H9 (cell line): ENCODE results near the gene TEC. TPM values are rescaled to one million over a fixed set of nuclear protein-coding genes. Genes with fewer than 3 reads are reported as not detected.

ENCODE experiments used
- DNase-seq: peaks from one replicate; pipeline ENCODE4 v3.0.0-alpha.2; 2017
- H2AFZ ChIP-seq: one replicate; pipeline ENCODE4 v1.6.1; 2013; ENCODE audit warnings: mild to moderate bottlenecking, low read length, control low read depth, moderate library complexity
- H2AK5ac ChIP-seq: 2 replicates; pipeline ENCODE4 v1.6.1; 2013; ENCODE audit warnings: low read length, control low read depth, mixed read lengths; ENCODE audit not compliant: insufficient read length
- H2BK120ac ChIP-seq: one replicate; pipeline ENCODE4 v1.6.1; 2013; ENCODE audit warnings: low read depth, mild to moderate bottlenecking, low read length, control low read depth, inconsistent platforms; ENCODE audit not compliant: poor library complexity, severe bottlenecking
- H2BK12ac ChIP-seq: 2 replicates; pipeline ENCODE4 v1.6.1; 2013; ENCODE audit warnings: low read length, control low read depth, mixed read lengths, low read depth; ENCODE audit not compliant: insufficient read length
- H2BK15ac ChIP-seq: 2 replicates; pipeline ENCODE4 v1.6.1; 2013; ENCODE audit warnings: low read depth, low read length, control low read depth
- H2BK20ac ChIP-seq: one replicate; pipeline ENCODE4 v1.6.1; 2013; ENCODE audit warnings: low read depth, mild to moderate bottlenecking, low read length, control low read depth, inconsistent platforms; ENCODE audit not compliant: poor library complexity, severe bottlenecking
- H2BK5ac ChIP-seq: 2 replicates; pipeline ENCODE4 v1.6.1; 2013; ENCODE audit warnings: low read length, control low read depth, mixed read lengths; ENCODE audit not compliant: insufficient read length
- H3K14ac ChIP-seq: 2 replicates; pipeline ENCODE4 v1.6.1; 2013; ENCODE audit warnings: low read length, control low read depth; ENCODE audit not compliant: insufficient read depth
- H3K18ac ChIP-seq: 2 replicates; pipeline ENCODE4 v1.6.1; 2013; ENCODE audit warnings: low read depth, mild to moderate bottlenecking, mixed read lengths, low read length, control low read depth; ENCODE audit not compliant: insufficient read length
- H3K23ac ChIP-seq: 2 replicates; pipeline ENCODE4 v1.6.1; 2013; ENCODE audit warnings: low read length, control low read depth, mixed read lengths, low read depth; ENCODE audit not compliant: insufficient read length
- H3K23me2 ChIP-seq: 2 replicates; pipeline ENCODE4 v1.6.1; 2013; ENCODE audit warnings: low read depth, mild to moderate bottlenecking, mixed read lengths, low read length, control low read depth; ENCODE audit not compliant: insufficient read length, poor library complexity, severe bottlenecking
- H3K27ac ChIP-seq: 2 replicates; pipeline ENCODE4 v1.5.1; 2013; ENCODE audit warnings: low read length, control low read depth, mixed read lengths, low read depth; ENCODE audit not compliant: insufficient read length
- H3K27me3 ChIP-seq: 2 replicates; pipeline ENCODE4 v1.6.1; 2013; ENCODE audit warnings: low read length, control low read depth, inconsistent platforms; ENCODE audit not compliant: insufficient read depth
- H3K4ac ChIP-seq: 2 replicates; pipeline ENCODE4 v1.6.1; 2013; ENCODE audit warnings: low read depth, mild to moderate bottlenecking, control low read depth, inconsistent platforms, low read length, moderate library complexity
- H3K4me1 ChIP-seq: 2 replicates; pipeline ENCODE4 v1.6.1; 2013; ENCODE audit warnings: low read length, control low read depth, inconsistent platforms; ENCODE audit not compliant: insufficient read depth
- H3K4me2 ChIP-seq: 2 replicates; pipeline ENCODE4 v1.6.1; 2013; ENCODE audit warnings: low read length, control low read depth, mixed read lengths; ENCODE audit not compliant: insufficient read length, insufficient read depth
- H3K56ac ChIP-seq: 2 replicates; pipeline ENCODE4 v1.6.1; 2013; ENCODE audit warnings: low read depth, mild to moderate bottlenecking, mixed read lengths, low read length, control low read depth; ENCODE audit not compliant: insufficient read length
- H3K79me1 ChIP-seq: 2 replicates; pipeline ENCODE4 v1.6.1; 2013; ENCODE audit warnings: low read depth, mild to moderate bottlenecking, moderate library complexity, low read length, control low read depth, inconsistent platforms; ENCODE audit not compliant: insufficient read depth, poor library complexity, severe bottlenecking
- H3K79me2 ChIP-seq: 2 replicates; pipeline ENCODE4 v1.6.1; 2013; ENCODE audit warnings: low read length, control low read depth, inconsistent platforms; ENCODE audit not compliant: insufficient read depth
- H3K9ac ChIP-seq: 2 replicates; pipeline ENCODE4 v1.6.1; 2013; ENCODE audit warnings: low read length, control low read depth, mixed read lengths; ENCODE audit not compliant: insufficient read length; ENCODE audit errors: extremely low read depth
- H3K9me3 ChIP-seq: one replicate; pipeline ENCODE4 v1.6.1; 2013; ENCODE audit warnings: low read depth, low read length, inconsistent platforms; ENCODE audit not compliant: control insufficient read depth
- H3T11ph ChIP-seq: one replicate; pipeline ENCODE4 v1.6.1; 2013; ENCODE audit warnings: mild to moderate bottlenecking, low read length, control low read depth, inconsistent platforms
- H4K20me1 ChIP-seq: one replicate; pipeline ENCODE4 v1.6.1; 2013; ENCODE audit not compliant: control insufficient read depth, insufficient read length, insufficient read depth
- H4K5ac ChIP-seq: 2 replicates; pipeline ENCODE4 v1.6.1; 2013; ENCODE audit warnings: low read depth, mild to moderate bottlenecking, mixed read lengths, low read length, control low read depth; ENCODE audit not compliant: insufficient read length
- H4K8ac ChIP-seq: replicated peaks from 2 replicates; pipeline ENCODE4 v1.6.1; 2013; ENCODE audit warnings: low read length, control low read depth, mixed read lengths, low read depth; ENCODE audit not compliant: insufficient read length
- H4K91ac ChIP-seq: 2 replicates; pipeline ENCODE4 v1.6.1; 2013; ENCODE audit warnings: low read depth, mild to moderate bottlenecking, moderate library complexity, mixed read lengths, low read length, control low read depth; ENCODE audit not compliant: insufficient read length
- H3K27ac Mint-ChIP-seq, 3 experiments: 2 replicates in 2 of 3; 3 replicates in 1 of 3; pipeline ENCODE4 v1.8.0; 2020 to 2021; ENCODE audit warnings: mixed read lengths in 3 of 3, mild to moderate bottlenecking in 1 of 3, moderate library complexity in 1 of 3
- H3K27me3 Mint-ChIP-seq: 2 replicates; pipeline ENCODE4 v1.8.0; 2021; ENCODE audit warnings: low read depth, mild to moderate bottlenecking, moderate library complexity, mixed read lengths
- H3K36me3 Mint-ChIP-seq, 3 experiments: 2 replicates in 2 of 3; 3 replicates in 1 of 3; pipeline ENCODE4 v1.8.0; 2020 to 2021; ENCODE audit warnings: low read depth in 3 of 3, mixed read lengths in 3 of 3; ENCODE audit not compliant: insufficient read depth in 1 of 3
- H3K4me1 Mint-ChIP-seq, 2 experiments: 2 replicates each; pipeline ENCODE4 v1.8.0; 2020; ENCODE audit warnings: mixed read lengths in 2 of 2
- H3K4me3 Mint-ChIP-seq, 2 experiments: 2 replicates in 1 of 2; 3 replicates in 1 of 2; pipeline ENCODE4 v1.8.0; 2020 to 2021; ENCODE audit warnings: mild to moderate bottlenecking in 2 of 2, mixed read lengths in 2 of 2, moderate library complexity in 1 of 2
- H3K9me3 Mint-ChIP-seq, 2 experiments: 2 replicates in 1 of 2; 3 replicates in 1 of 2; pipeline ENCODE4 v1.8.0; 2020; ENCODE audit warnings: mild to moderate bottlenecking in 2 of 2, mixed read lengths in 2 of 2, moderate library complexity in 1 of 2
- WGBS: extraction: QIAGEN DNeasy Blood & Tissue Kit; methylation state at CpG from one replicate; pipeline ENCODE4 v1.1.7; 2013; ENCODE audit warnings: missing lambda C conversion rate, low lambda C conversion rate, mixed read lengths; ENCODE audit not compliant: insufficient read length; ENCODE audit errors: extremely low coverage; 5-methylcytosine and 5-hydroxymethylcytosine counted together
- total RNA-seq: library from RNA; stranded (reverse); gene quantifications from 2 replicates; pipeline ENCODE4 v1.2.1, GENCODE V29; 2021
- TF ChIP-seq, protein P1 (sequence below): fragments of 200-600 bp; sonication (generic); conservative IDR thresholded peaks from 3 replicates; pipeline ENCODE4 v1.8.0; 2021; ENCODE audit warnings: antibody characterized with exemption, mild to moderate bottlenecking

TEC gene
- total RNA-seq, 1 experiment from 2014 or later: 1.8 TPM

DNA sequence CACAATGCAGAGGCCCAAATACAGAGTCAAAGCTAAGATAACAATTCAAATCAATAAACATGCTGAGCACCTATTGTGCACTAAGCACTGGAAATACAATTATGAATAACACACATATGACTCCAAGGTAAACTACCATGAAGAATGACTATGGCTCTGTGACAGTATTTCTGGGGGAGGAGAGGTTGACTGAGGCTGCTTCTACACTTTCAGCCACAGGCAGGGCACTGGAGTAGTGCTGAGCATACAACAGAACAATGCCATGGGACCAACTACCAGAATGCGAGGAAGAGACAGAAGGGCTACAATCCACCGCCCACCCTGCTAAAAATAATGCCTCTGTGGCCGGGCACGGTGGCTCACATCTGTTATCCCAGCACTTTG lies 13.7 kb downstream of the TEC start:
- H3K9me3 ChIP-seq: no peaks in the 10 kb centered on the region
- no peaks in the 10 kb centered on the region; the same call in 1 of the 2 replicates for H3K79me2 ChIP-seq

More for the DNA sequence above, 13.7 kb downstream of the TEC start:
- Histone ChIP-seq H4K5ac (no peak overlapping the region), H3K27me3 (no peaks in the 10 kb centered on the region), H3K27ac (no peak overlapping the region), H2BK15ac (no peak overlapping the region), H3K4me1 (no peaks in the 10 kb centered on the region), H2AK5ac (no peak overlapping the region), H2BK20ac (no peak overlapping the region), H3T11ph (no peak overlapping the region), H3K18ac (no peak overlapping the region), H2BK5ac (no peak overlapping the region), H2BK120ac (no peak overlapping the region), H3K23ac (no peak overlapping the region), H4K8ac (no peak overlapping the region), H4K91ac (no peak overlapping the region), H3K14ac (no peak overlapping the region), H3K79me1 (no peaks in the 10 kb centered on the region), H3K56ac (no peak overlapping the region), H3K23me2 (no peaks in the 10 kb centered on the region), H2BK12ac (no peak overlapping the region), H4K20me1 (no peaks in the 10 kb centered on the region), H3K4me2 (no peak overlapping the region), H3K4ac (no peak overlapping the region), H2AFZ (no peak overlapping the region), H3K9ac (no peak overlapping the region)
- Mint-ChIP-seq H3K4me1 (0 out of 4 replicates have a peak, but pooled peaks cover 0 to 3% of the 10 kb centered on the region in 2 experiments), H3K4me3 (no peak overlapping the region), H3K27me3 (no peaks in the 10 kb centered on the region; the same call in 1 of the 2 replicates), H3K9me3 (no peaks in the 10 kb centered on the region), H3K36me3 (no peaks in the 10 kb centered on the region), H3K27ac (no peak overlapping the region)
- no CpG with 5 or more reads among the region's 4 CpGs for WGBS
- DNase-seq: no peak
- TF ChIP-seq, protein P1, sequence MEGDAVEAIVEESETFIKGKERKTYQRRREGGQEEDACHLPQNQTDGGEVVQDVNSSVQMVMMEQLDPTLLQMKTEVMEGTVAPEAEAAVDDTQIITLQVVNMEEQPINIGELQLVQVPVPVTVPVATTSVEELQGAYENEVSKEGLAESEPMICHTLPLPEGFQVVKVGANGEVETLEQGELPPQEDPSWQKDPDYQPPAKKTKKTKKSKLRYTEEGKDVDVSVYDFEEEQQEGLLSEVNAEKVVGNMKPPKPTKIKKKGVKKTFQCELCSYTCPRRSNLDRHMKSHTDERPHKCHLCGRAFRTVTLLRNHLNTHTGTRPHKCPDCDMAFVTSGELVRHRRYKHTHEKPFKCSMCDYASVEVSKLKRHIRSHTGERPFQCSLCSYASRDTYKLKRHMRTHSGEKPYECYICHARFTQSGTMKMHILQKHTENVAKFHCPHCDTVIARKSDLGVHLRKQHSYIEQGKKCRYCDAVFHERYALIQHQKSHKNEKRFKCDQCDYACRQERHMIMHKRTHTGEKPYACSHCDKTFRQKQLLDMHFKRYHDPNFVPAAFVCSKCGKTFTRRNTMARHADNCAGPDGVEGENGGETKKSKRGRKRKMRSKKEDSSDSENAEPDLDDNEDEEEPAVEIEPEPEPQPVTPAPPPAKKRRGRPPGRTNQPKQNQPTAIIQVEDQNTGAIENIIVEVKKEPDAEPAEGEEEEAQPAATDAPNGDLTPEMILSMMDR: no peak
